A549 treated with AZD9567 at 1 μM for 4 hours (cell line): Measurements from ENCODE around the gene ARHGEF6. TPM values are rescaled to one million over a fixed set of nuclear protein-coding genes. Genes with fewer than 3 reads are reported as not detected.

ENCODE experiments used
- total RNA-seq: library from RNA; stranded (reverse); fragments of 200-300 nt; extraction: Qiagen RNA extraction; gene quantifications from 5 replicates; pipeline ENCODE4 v1.2.3, GENCODE V29; 2022; ENCODE audit not compliant: insufficient read depth

The ARHGEF6 gene
- total RNA-seq, result 0.10 to 0.14 TPM (median 0.12 TPM) in 4 of 5 replicates, not detected in the other

DNA sequence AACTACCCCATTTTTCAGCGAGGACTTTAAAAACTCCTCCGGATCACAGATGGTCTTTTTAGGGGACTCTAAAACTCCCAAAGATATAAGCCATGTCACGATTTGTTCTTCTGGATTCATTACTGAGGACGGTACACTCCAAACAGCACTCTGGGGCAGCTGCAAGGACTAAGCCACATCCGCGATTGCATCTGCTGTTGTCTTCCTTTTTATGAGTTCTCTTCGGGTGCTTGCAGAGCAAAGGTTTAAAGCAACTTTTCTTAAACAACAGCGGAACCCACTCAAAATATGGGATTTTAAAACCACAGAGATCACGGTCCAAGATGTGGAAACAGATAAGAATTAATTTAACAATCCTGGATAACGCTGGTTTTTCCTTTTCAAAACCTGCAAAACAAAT is at the start of gene ARHGEF6:
Gene ARHGEF6 (minus strand): TSS at position 170 of the 400 bp plus-strand sequence. CDS start 50 bp downstream, at position 120.

GRCh38 chrX:136647677-136648360 is 132.9 kb downstream of the ARHGEF6 start, which contains the start of gene CD40LG:
TSS of gene CD40LG (plus strand) at chrX:136648158. CDS start at chrX:136648249, 91 bp downstream.

Other genes starting within 250 kb of the ARHGEF6 start
- gene VGLL1, start 248.7 kb downstream of the ARHGEF6 start, total RNA-seq, result not detected in 5 replicates
- not detected in 5 replicates for gene CD40LG, start 132.8 kb downstream of the ARHGEF6 start, total RNA-seq
- 195 to 237 TPM (median 208 TPM) in 5 replicates for gene RBMX, start 99.8 kb upstream of the ARHGEF6 start, total RNA-seq